Naive B cell (primary cell): ENCODE data around the gene LONRF3. TPM values are rescaled to one million over a fixed set of nuclear protein-coding genes. Genes with fewer than 3 reads are reported as not detected.
"Not testable (repeated sequence)": the region's sequence is repeated elsewhere in the genome, so short reads cannot be mapped to it uniquely, and the experiment has no call there.

Experiments
- ATAC-seq, 2 donors: fragments of 150-1000 bp; cut with Tn5 transposase; 2 replicates each; pipeline ENCODE4 v1.10.0; 2021; ENCODE audit warnings: low read depth in 2 of 2, mild to moderate bottlenecking in 2 of 2, moderate library complexity in 2 of 2
- DNase-seq: peaks from one replicate; pipeline ENCODE4 v3.0.0; 2022
- H3K27ac Mint-ChIP-seq, 6 donors: one replicate each; pipeline ENCODE4 v1.8.0; 2020 to 2022; ENCODE audit warnings: mild to moderate bottlenecking in 6 of 6, mixed read lengths in 6 of 6, moderate library complexity in 5 of 6, inconsistent platforms in 2 of 6
- H3K27me3 Mint-ChIP-seq, 3 donors: one replicate each; pipeline ENCODE4 v1.8.0; 2021 to 2022; ENCODE audit warnings: mixed read lengths in 3 of 3, mild to moderate bottlenecking in 1 of 3
- H3K36me3 Mint-ChIP-seq, 2 donors: one replicate each; pipeline ENCODE4 v1.8.0; 2020 to 2022; ENCODE audit warnings: mixed read lengths in 2 of 2, inconsistent platforms in 1 of 2, mild to moderate bottlenecking in 1 of 2
- H3K4me1 Mint-ChIP-seq, 3 donors: one replicate each; pipeline ENCODE4 v1.8.0; 2020 to 2022; ENCODE audit warnings: mixed read lengths in 3 of 3, inconsistent platforms in 1 of 3, mild to moderate bottlenecking in 1 of 3, moderate library complexity in 1 of 3
- H3K4me3 Mint-ChIP-seq, 8 donors: one replicate each; pipeline ENCODE4 v1.8.0; 2020 to 2022; ENCODE audit warnings: mild to moderate bottlenecking in 8 of 8, mixed read lengths in 8 of 8, moderate library complexity in 8 of 8, inconsistent platforms in 2 of 8
- H3K9me3 Mint-ChIP-seq, 7 donors: one replicate each; pipeline ENCODE4 v1.8.0; 2020 to 2022; ENCODE audit warnings: mixed read lengths in 7 of 7, mild to moderate bottlenecking in 5 of 7, inconsistent platforms in 2 of 7, moderate library complexity in 1 of 7
- polyA plus RNA-seq, 6 donors: library from polyadenylated mRNA; unstranded; fragments of 300-500 nt; fragmentation: Illumina TruSeq; gene quantifications; one replicate each; pipeline ENCODE4 v1.2.3, GENCODE V29; 2021; ENCODE audit warnings: low read depth in 6 of 6

LONRF3 gene
- polyA plus RNA-seq, 6 donors from 2014 or later = 0.09 to 0.15 (median 0.12) TPM; not detected in 2

GRCh38 chrX:119027960-119028732 is 53.7 kb downstream of the LONRF3 start:
- not testable (repeated sequence) for ATAC-seq, DNase-seq, H3K36me3 Mint-ChIP-seq, H3K9me3 Mint-ChIP-seq, H3K4me1 Mint-ChIP-seq, H3K27ac Mint-ChIP-seq
- Mint-ChIP-seq H3K27me3 (peaks cover 0 to 21% (median 7%) of the 10 kb centered on the region in 3 donors), H3K4me3 (peak overlapping the region in 1 of 8 donors; percentile 15)

DNA sequence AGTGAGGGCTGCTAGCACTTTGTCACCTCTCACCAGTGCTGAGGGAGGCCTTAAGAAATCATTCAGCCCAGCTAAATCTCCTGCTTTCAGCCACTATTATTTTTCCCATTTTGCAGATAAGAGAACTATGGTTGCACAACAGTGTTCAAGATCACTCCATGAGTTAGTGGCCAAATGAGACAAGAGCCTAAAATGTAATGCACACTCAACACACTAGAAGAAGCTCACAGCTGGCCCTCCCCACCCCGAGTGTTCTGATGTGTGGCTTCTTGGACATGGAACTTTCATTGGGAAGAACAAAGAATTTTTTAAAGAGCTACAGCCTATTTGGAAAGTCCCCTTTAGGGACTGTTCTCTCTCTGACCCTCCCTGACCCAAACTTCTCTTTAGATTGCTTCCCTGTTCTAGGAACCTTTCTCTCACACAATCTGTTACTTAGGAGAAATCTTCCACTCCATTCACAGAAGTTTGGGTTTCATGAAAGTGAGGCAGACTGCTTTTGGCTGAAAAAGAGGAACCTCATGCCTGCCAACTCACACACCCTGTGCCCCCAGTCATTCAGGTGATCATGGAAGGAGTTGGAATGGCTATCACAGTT is 54.4 kb downstream of the LONRF3 start:
- peaks cover 0 to 15% (median 10%) of the 10 kb centered on the region in 7 donors for H3K9me3 Mint-ChIP-seq
- peaks cover 0 to under 1% of the 10 kb centered on the region in 2 donors for H3K36me3 Mint-ChIP-seq
- peaks cover 0 to 4% (median 0%) of the 10 kb centered on the region in 3 donors for H3K4me1 Mint-ChIP-seq
- H3K27me3 Mint-ChIP-seq = peaks cover 0 to 23% (median 7%) of the 10 kb centered on the region in 3 donors
- DNase-seq = no peak
- no peak overlapping the region for H3K27ac Mint-ChIP-seq
- H3K4me3 Mint-ChIP-seq = no peak overlapping the region
- no peak for ATAC-seq

GRCh38 chrX:119029656-119030055 is 55.2 kb downstream of the LONRF3 start:
- not testable (repeated sequence) for ATAC-seq, DNase-seq, H3K4me1 Mint-ChIP-seq, H3K27ac Mint-ChIP-seq, H3K4me3 Mint-ChIP-seq, H3K36me3 Mint-ChIP-seq
- peaks cover 0 to 26% (median 7%) of the 10 kb centered on the region in 3 donors for H3K27me3 Mint-ChIP-seq
- peaks cover 3 to 23% (median 17%) of the 10 kb centered on the region in 7 donors for H3K9me3 Mint-ChIP-seq

GRCh38 chrX:119030990-119031389 is 56.6 kb downstream of the LONRF3 start:
- no peak for DNase-seq
- Mint-ChIP-seq H3K4me3 (no peak overlapping the region), H3K27ac (no peak overlapping the region), H3K4me1 (peaks cover 0 to 4% (median 0%) of the 10 kb centered on the region in 3 donors), H3K36me3 (peaks cover 0 to 8% of the 10 kb centered on the region in 2 donors), H3K9me3 (peaks cover 3 to 27% (median 19%) of the 10 kb centered on the region in 7 donors), H3K27me3 (peaks cover 0 to 19% (median 7%) of the 10 kb centered on the region in 3 donors)
- no peak for ATAC-seq

- H3K27ac Mint-ChIP-seq = peak overlapping the region in 3 of 6 donors; percentile 27 to 81 (median 47)
- H3K9me3 Mint-ChIP-seq = peaks cover 3 to 27% (median 19%) of the 10 kb centered on the region in 7 donors
- H3K36me3 Mint-ChIP-seq = peaks cover 0 to 8% of the 10 kb centered on the region in 2 donors
- no peak overlapping the region for H3K4me3 Mint-ChIP-seq
- no peak for ATAC-seq
- no peak for DNase-seq
- peaks cover 0 to 26% (median 7%) of the 10 kb centered on the region in 3 donors for H3K27me3 Mint-ChIP-seq
- no peaks in the 10 kb centered on the region for H3K4me1 Mint-ChIP-seq
These were observed 62.0 kb downstream of the LONRF3 start for GRCh38 chrX:119036107-119037029.

GRCh38 chrX:119040432-119040831 is 66.0 kb downstream of the LONRF3 start:
- no peaks in the 10 kb centered on the region for H3K4me1 Mint-ChIP-seq
- peaks cover 0 to 9% (median 0%) of the 10 kb centered on the region in 3 donors for H3K27me3 Mint-ChIP-seq
- no peaks in the 10 kb centered on the region for H3K36me3 Mint-ChIP-seq
- H3K27ac Mint-ChIP-seq = no peak overlapping the region
- peaks cover 0 to 7% (median 0%) of the 10 kb centered on the region in 7 donors for H3K9me3 Mint-ChIP-seq
- DNase-seq = no peak
- ATAC-seq = no peak
- no peak overlapping the region for H3K4me3 Mint-ChIP-seq

DNA sequence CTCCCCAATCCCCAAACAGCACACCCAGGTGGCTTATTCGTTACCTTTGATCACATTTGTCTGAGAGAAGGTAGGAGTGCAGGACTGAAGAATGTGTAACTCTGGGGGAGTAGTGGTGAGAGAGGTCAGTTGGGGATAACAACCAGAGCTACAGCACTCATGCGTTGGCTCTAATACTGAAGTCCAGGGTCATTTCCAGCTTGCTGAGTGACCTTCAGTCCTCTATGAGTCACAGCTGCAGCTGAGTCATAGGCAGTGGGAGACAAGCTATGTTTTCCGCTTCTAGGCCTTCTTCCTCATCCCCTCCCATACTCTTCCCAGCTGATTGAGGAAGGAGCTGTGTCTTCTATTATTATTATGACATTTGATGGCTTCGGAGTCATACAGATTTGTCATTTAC is 66.8 kb downstream of the LONRF3 start:
- Mint-ChIP-seq H3K36me3 (no peaks in the 10 kb centered on the region), H3K9me3 (peaks cover 0 to 2% (median 0%) of the 10 kb centered on the region in 7 donors), H3K27me3 (peaks cover 0 to 9% (median 0%) of the 10 kb centered on the region in 3 donors), H3K27ac (no peak overlapping the region), H3K4me1 (no peaks in the 10 kb centered on the region), H3K4me3 (no peak overlapping the region)
- DNase-seq = no peak
- ATAC-seq = no peak

DNA sequence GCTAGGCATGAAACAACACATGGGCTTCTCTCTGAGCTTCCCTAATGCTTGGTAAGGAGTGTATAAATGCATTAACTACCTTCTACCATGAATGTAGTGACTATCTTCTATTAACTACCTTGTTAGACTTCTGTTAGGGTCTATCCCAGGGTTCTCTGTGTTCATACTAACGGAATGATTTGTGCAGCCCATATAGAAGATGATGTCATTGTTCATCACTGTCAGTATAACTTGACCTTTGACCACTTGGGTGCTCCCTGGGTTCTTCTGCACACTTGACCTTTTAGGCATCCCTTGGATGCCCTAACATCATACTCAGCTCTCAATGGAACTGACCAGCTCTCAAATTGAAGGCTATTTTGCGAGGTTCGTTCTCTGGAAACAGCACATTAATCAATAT is 67.6 kb downstream of the LONRF3 start:
- Mint-ChIP-seq H3K9me3 (peaks cover 0 to 1% (median 0%) of the 10 kb centered on the region in 7 donors), H3K36me3 (no peaks in the 10 kb centered on the region), H3K4me1 (no peaks in the 10 kb centered on the region), H3K4me3 (no peak overlapping the region), H3K27ac (no peak overlapping the region), H3K27me3 (peaks cover 4 to 16% (median 7%) of the 10 kb centered on the region in 3 donors)
- no peak for DNase-seq
- ATAC-seq = no peak

DNA sequence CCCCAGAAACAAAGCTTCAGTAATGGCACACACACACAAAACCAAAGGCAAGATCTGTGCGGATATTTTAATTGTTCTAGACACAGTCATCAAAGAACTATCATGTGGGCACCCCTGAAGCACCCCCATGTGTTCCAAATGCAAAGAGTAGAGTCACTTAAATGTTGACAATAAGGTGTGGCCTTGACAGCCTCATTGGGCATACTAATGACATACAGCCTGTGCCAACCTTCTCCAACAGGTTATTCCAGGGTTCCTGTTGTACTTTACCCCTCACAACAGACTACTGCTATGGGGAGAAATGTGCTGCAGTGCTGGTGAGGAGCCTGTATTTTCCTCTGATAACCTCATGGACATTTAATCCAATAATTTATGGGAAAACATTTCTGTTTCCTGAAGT is 68.6 kb downstream of the LONRF3 start:
- Mint-ChIP-seq H3K27me3 (peaks cover 4 to 26% (median 16%) of the 10 kb centered on the region in 3 donors), H3K4me3 (no peak overlapping the region), H3K9me3 (peaks cover 0 to 1% (median 0%) of the 10 kb centered on the region in 7 donors), H3K36me3 (no peaks in the 10 kb centered on the region), H3K4me1 (no peaks in the 10 kb centered on the region), H3K27ac (no peak overlapping the region)
- no peak for ATAC-seq
- no peak for DNase-seq

DNA sequence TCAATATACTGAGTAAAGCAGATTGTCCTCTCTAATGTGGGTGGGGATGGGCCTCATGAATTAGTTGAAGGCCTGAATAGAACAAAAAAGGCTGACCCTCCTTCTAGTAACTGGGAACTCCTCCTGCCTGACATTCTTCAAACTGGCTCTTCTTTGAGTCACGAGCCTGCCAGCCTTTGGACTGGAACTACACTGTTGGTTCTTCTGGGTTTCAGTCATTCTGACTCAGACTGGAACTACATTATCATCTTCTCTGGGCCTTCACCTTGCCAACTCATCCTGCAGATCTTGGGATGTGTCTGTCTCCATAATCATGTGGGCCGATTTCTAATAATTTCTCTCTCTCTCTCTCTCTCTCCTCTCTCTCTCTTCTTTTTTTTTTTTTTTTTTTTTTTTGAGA is 71.5 kb downstream of the LONRF3 start:
- H3K4me3 Mint-ChIP-seq = no peak overlapping the region
- H3K9me3 Mint-ChIP-seq = peaks cover 0 to 5% (median 0%) of the 10 kb centered on the region in 7 donors
- no peaks in the 10 kb centered on the region for H3K4me1 Mint-ChIP-seq
- no peaks in the 10 kb centered on the region for H3K36me3 Mint-ChIP-seq
- H3K27me3 Mint-ChIP-seq = peaks cover 15 to 39% (median 27%) of the 10 kb centered on the region in 3 donors
- ATAC-seq = no peak
- DNase-seq = no peak
- H3K27ac Mint-ChIP-seq = peak overlapping the region in 1 of 6 donors; percentile 11

DNA sequence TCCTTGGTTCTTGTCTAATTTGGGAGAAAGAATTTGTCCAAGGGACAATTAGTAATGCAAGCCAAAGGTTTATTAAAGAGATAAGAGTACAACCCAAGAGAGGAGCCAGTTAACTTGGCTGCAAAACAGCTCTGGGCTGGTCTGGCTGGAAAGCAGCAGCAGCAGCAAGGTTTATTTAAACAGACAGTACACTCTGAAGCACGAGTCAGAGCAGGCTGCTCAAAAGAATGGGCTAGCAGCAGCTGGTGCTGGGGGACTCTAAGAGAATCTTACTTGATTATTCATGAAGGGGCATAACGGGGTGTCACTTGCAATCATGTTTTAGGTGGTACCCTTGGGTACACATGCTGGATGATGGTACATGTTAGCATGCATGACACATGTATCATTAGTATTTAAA is 81.3 kb downstream of the LONRF3 start:
- H3K27ac Mint-ChIP-seq = no peak overlapping the region
- ATAC-seq (no peak), DNase-seq (no peak)
- H3K36me3 Mint-ChIP-seq = no peaks in the 10 kb centered on the region
- H3K4me1 Mint-ChIP-seq = no peaks in the 10 kb centered on the region
- H3K4me3 Mint-ChIP-seq = no peak overlapping the region
- H3K9me3 Mint-ChIP-seq = peaks cover 0 to 1% (median 0%) of the 10 kb centered on the region in 7 donors
- peaks cover 9 to 32% (median 13%) of the 10 kb centered on the region in 3 donors for H3K27me3 Mint-ChIP-seq

- ATAC-seq (no peak), DNase-seq (no peak)
- no peaks in the 10 kb centered on the region for H3K9me3 Mint-ChIP-seq
- no peaks in the 10 kb centered on the region for H3K4me1 Mint-ChIP-seq
- H3K36me3 Mint-ChIP-seq = no peaks in the 10 kb centered on the region
- H3K27me3 Mint-ChIP-seq = peaks cover 0 to 12% (median 4%) of the 10 kb centered on the region in 3 donors
- H3K4me3 Mint-ChIP-seq = no peak overlapping the region
- H3K27ac Mint-ChIP-seq = no peak overlapping the region
These were observed 88.4 kb downstream of the LONRF3 start for GRCh38 chrX:119062750-119063374.

- no peak for ATAC-seq
- no peak for DNase-seq
- Mint-ChIP-seq H3K36me3 (no peaks in the 10 kb centered on the region), H3K4me1 (no peaks in the 10 kb centered on the region), H3K9me3 (no peaks in the 10 kb centered on the region), H3K27me3 (peaks cover 0 to 12% (median 4%) of the 10 kb centered on the region in 3 donors), H3K4me3 (no peak overlapping the region), H3K27ac (peak overlapping the region in 1 of 6 donors; percentile 6)
These were observed 89.0 kb downstream of the LONRF3 start for GRCh38 chrX:119063428-119063827.
